H1 (cell line): Measurements from ENCODE around the gene WIPF3. TPM values are rescaled to one million over a fixed set of nuclear protein-coding genes. Genes with fewer than 3 reads are reported as not detected.

Experiments used
- CTCF ChIA-PET: fragments of 300-600 bp; sonication (Branson Sonifier 250); formaldehyde crosslinking; loops from one replicate; lab custom pipeline; 2021; ENCODE audit not compliant: partially characterized antibody; lab: Charles Lee
- POLR2A ChIA-PET: fragments of 300-600 bp; sonication (Branson Sonifier 250); formaldehyde crosslinking; loops from one replicate; lab custom pipeline; 2021; ENCODE audit warnings: inconsistent platforms; ENCODE audit not compliant: partially characterized antibody; lab: Charles Lee
- DNase-seq, 2 experiments: peaks; one replicate each; pipeline versions ENCODE4 v3.0.0 to v3.0.0-alpha.2; 2010 to 2022; ENCODE audit warnings: low spot score in 2 of 2, low read depth in 1 of 2, mixed read lengths in 1 of 2
- FAIRE-seq: peaks from 2 replicates; lab custom pipeline; 2011; peaks lifted over from hg19 to GRCh38; lab: Jason Lieb, UNC
- H2AFZ ChIP-seq: 2 replicates; pipeline ENCODE4 v1.8.1; 2012; ENCODE audit warnings: low read length, inconsistent platforms
- H2AK5ac ChIP-seq: 2 replicates; pipeline ENCODE4 v1.6.1; 2013; ENCODE audit warnings: low read depth, low read length
- H2BK120ac ChIP-seq: replicated peaks from 2 replicates; pipeline ENCODE3; 2013; ENCODE audit warnings: low read depth, low read length, inconsistent platforms
- H2BK12ac ChIP-seq: 2 replicates; pipeline ENCODE4 v1.6.1; 2013; ENCODE audit warnings: low read depth, low read length
- H2BK15ac ChIP-seq: 2 replicates; pipeline ENCODE4 v1.6.1; 2013; ENCODE audit warnings: low read length
- H2BK20ac ChIP-seq: 2 replicates; pipeline ENCODE4 v1.6.1; 2013; ENCODE audit warnings: low read length
- H2BK5ac ChIP-seq: 2 replicates; pipeline ENCODE4 v1.6.1; 2013; ENCODE audit warnings: low read depth, low read length
- H3K14ac ChIP-seq: 2 replicates; pipeline ENCODE4 v1.6.1; 2013; ENCODE audit warnings: inconsistent platforms; ENCODE audit not compliant: insufficient read length
- H3K18ac ChIP-seq: 2 replicates; pipeline ENCODE4 v1.6.1; 2013; ENCODE audit warnings: low read length; ENCODE audit errors: extremely low read depth
- H3K23ac ChIP-seq: 2 replicates; pipeline ENCODE4 v1.6.1; 2013; ENCODE audit warnings: inconsistent platforms; ENCODE audit not compliant: insufficient read length
- H3K23me2 ChIP-seq: 2 replicates; pipeline ENCODE4 v1.6.1; 2013; ENCODE audit warnings: low read depth, low read length
- H3K27ac ChIP-seq: 2 replicates; pipeline ENCODE4 v1.6.1; 2011; ENCODE audit warnings: low read depth, low read length, inconsistent platforms
- H3K27me3 ChIP-seq, 4 experiments: replicated peaks in 1 of 4; 1 replicate in 1 of 4; 2 replicates in 3 of 4; pipeline versions ENCODE4 v1.6.1 to v1.8.1; 2011 to 2013; ENCODE audit warnings: low read length in 3 of 4, mild to moderate bottlenecking in 3 of 4, inconsistent platforms in 2 of 4, mixed read lengths in 2 of 4, moderate library complexity in 1 of 4; ENCODE audit not compliant: control insufficient read depth in 3 of 4, insufficient read depth in 3 of 4; ENCODE audit errors: extremely low read depth in 1 of 4
- H3K36me3 ChIP-seq, 4 experiments: 2 replicates each; pipeline versions ENCODE4 v1.6.1 to v1.8.1; 2011 to 2013; ENCODE audit warnings: mild to moderate bottlenecking in 4 of 4, low read length in 3 of 4, moderate library complexity in 2 of 4, control low read depth in 1 of 4, inconsistent platforms in 1 of 4; ENCODE audit not compliant: insufficient read depth in 4 of 4, control insufficient read depth in 2 of 4
- H3K4ac ChIP-seq: replicated peaks from 2 replicates; pipeline ENCODE3; 2013; ENCODE audit warnings: low read length, low read depth, mixed read lengths, inconsistent platforms; ENCODE audit not compliant: insufficient read length
- H3K4me1 ChIP-seq, 4 experiments: replicated peaks in 1 of 4; 1 replicate in 1 of 4; 2 replicates in 3 of 4; pipeline versions ENCODE4 v1.6.1 to v1.8.1; 2011 to 2013; ENCODE audit warnings: low read length in 3 of 4, inconsistent platforms in 2 of 4, mixed read lengths in 1 of 4; ENCODE audit not compliant: insufficient read depth in 4 of 4, control insufficient read depth in 3 of 4
- H3K4me2 ChIP-seq, 2 experiments: 2 replicates each; pipeline versions ENCODE4 v1.6.1 to v1.8.1; 2011 to 2013; ENCODE audit warnings: low read depth in 2 of 2, low read length in 2 of 2, control low read depth in 1 of 2, inconsistent platforms in 1 of 2, mild to moderate bottlenecking in 1 of 2; ENCODE audit not compliant: insufficient read depth in 1 of 2
- H3K4me3 ChIP-seq, 4 experiments: fragments of 200-600, 300-600 bp in 1 of 4; sonication (generic), shearing (Covaris generic), sonication (Bioruptor Twin) in 1 of 4; 2 replicates each; pipeline versions ENCODE4 v1.5.1 to v1.8.1; 2011 to 2016; ENCODE audit warnings: low read length in 4 of 4, low read depth in 3 of 4, control low read depth in 2 of 4, inconsistent platforms in 2 of 4, mild to moderate bottlenecking in 2 of 4, mixed read lengths in 1 of 4, moderate library complexity in 1 of 4; ENCODE audit not compliant: insufficient read depth in 2 of 4; ENCODE audit errors: extremely low read depth in 1 of 4
- H3K56ac ChIP-seq: replicated peaks from 2 replicates; pipeline ENCODE3; 2013; ENCODE audit warnings: low read depth, mild to moderate bottlenecking, mixed read lengths, low read length, inconsistent platforms; ENCODE audit not compliant: insufficient read length
- H3K79me1 ChIP-seq: 2 replicates; pipeline ENCODE4 v1.6.1; 2013; ENCODE audit warnings: low read depth, low read length, control low read depth
- H3K79me2 ChIP-seq, 2 experiments: 2 replicates each; pipeline versions ENCODE4 v1.6.1 to v1.8.1; 2012 to 2013; ENCODE audit warnings: low read length in 2 of 2, mild to moderate bottlenecking in 2 of 2, inconsistent platforms in 1 of 2; ENCODE audit not compliant: insufficient read depth in 2 of 2, control insufficient read depth in 1 of 2
- H3K9ac ChIP-seq, 4 experiments: replicated peaks in 1 of 4; 1 replicate in 1 of 4; 2 replicates in 3 of 4; pipeline versions ENCODE4 v1.6.1 to v1.8.1; 2011 to 2013; ENCODE audit warnings: low read depth in 3 of 4, low read length in 3 of 4, control low read depth in 2 of 4, mild to moderate bottlenecking in 2 of 4, moderate library complexity in 2 of 4, inconsistent platforms in 1 of 4; ENCODE audit errors: extremely low read depth in 1 of 4
- H3K9me3 ChIP-seq, 2 experiments: 2 replicates each; pipeline versions ENCODE4 v1.6.1 to v1.8.1; 2012 to 2013; ENCODE audit warnings: mild to moderate bottlenecking in 2 of 2, moderate library complexity in 2 of 2, control low read depth in 1 of 2, inconsistent platforms in 1 of 2, low read depth in 1 of 2, low read length in 1 of 2, mixed read lengths in 1 of 2; ENCODE audit not compliant: insufficient read depth in 2 of 2
- H4K20me1 ChIP-seq, 2 experiments: replicated peaks in 1 of 2; 2 replicates each; pipeline versions ENCODE3 to v1.8.1; 2011 to 2013; ENCODE audit warnings: inconsistent platforms in 2 of 2, low read length in 2 of 2, mild to moderate bottlenecking in 1 of 2; ENCODE audit not compliant: insufficient read depth in 2 of 2, control insufficient read depth in 1 of 2
- H4K5ac ChIP-seq: 2 replicates; pipeline ENCODE4 v1.6.1; 2013; ENCODE audit warnings: low read length, low read depth, mixed read lengths, inconsistent platforms; ENCODE audit not compliant: insufficient read length
- H4K8ac ChIP-seq: 2 replicates; pipeline ENCODE4 v1.8.0; 2013; ENCODE audit warnings: mild to moderate bottlenecking, moderate library complexity, low read length, inconsistent platforms; ENCODE audit not compliant: insufficient read depth; ENCODE audit errors: extremely low read depth
- H4K91ac ChIP-seq: replicated peaks from 2 replicates; pipeline ENCODE3; 2013; ENCODE audit warnings: low read length, mixed read lengths, inconsistent platforms; ENCODE audit not compliant: insufficient read length
- BCL11A ChIP-seq, 2 experiments: IDR thresholded peaks; one replicate each; pipeline ENCODE4 v1.6.1; 2011; ENCODE audit warnings: low read depth in 2 of 2, low read length in 2 of 2, mild to moderate bottlenecking in 2 of 2
- CHD1 ChIP-seq: IDR thresholded peaks from 2 replicates; pipeline ENCODE4 v1.6.1; 2012; ENCODE audit warnings: low read depth, low read length, improper control_type of control experiment
- EP300 ChIP-seq, 2 experiments: IDR thresholded peaks; 1 replicate in 1 of 2; 2 replicates in 1 of 2; pipeline ENCODE4 v1.6.1; 2011 to 2012; ENCODE audit warnings: low read depth in 2 of 2, low read length in 2 of 2, mild to moderate bottlenecking in 2 of 2, borderline replicate concordance in 1 of 2, inconsistent platforms in 1 of 2, moderate library complexity in 1 of 2
- EZH2 ChIP-seq: fragments of 200-600 bp; sonication (generic); IDR thresholded peaks from 2 replicates; pipeline ENCODE4 v1.7.1; 2012; ENCODE audit warnings: low read depth, mild to moderate bottlenecking, moderate library complexity, low read length, inconsistent platforms; ENCODE audit not compliant: severe bottlenecking
- GTF2F1 ChIP-seq: IDR thresholded peaks from 2 replicates; pipeline ENCODE4 v1.6.1; 2012; ENCODE audit warnings: low read depth, low read length, improper control_type of control experiment, borderline replicate concordance
- NANOG ChIP-seq: IDR thresholded peaks from 2 replicates; pipeline ENCODE4 v1.6.1; 2011; ENCODE audit warnings: low read length, low read depth, mild to moderate bottlenecking, inconsistent platforms; ENCODE audit not compliant: insufficient read depth, poor library complexity, severe bottlenecking
- PHF8 ChIP-seq: fragments of 200-600 bp; sonication (generic); conservative IDR thresholded peaks from 2 replicates; pipeline ENCODE4 v1.7.1; 2012; ENCODE audit warnings: low read depth, mild to moderate bottlenecking, inconsistent platforms, low read length, moderate library complexity
- POU5F1 ChIP-seq: IDR thresholded peaks from 2 replicates; pipeline ENCODE4 v1.6.1; 2011; ENCODE audit warnings: low read depth, mild to moderate bottlenecking, low read length, moderate library complexity
- RNF2 ChIP-seq: fragments of 200-900, 300-1000 bp; sonication (generic); IDR thresholded peaks from 2 replicates; pipeline ENCODE4 v1.7.1; 2016; ENCODE audit warnings: borderline replicate concordance, low read depth, mild to moderate bottlenecking, antibody characterized with exemption, low read length; ENCODE audit not compliant: poor library complexity, severe bottlenecking; ENCODE audit errors: missing control alignments
- SAP30 ChIP-seq: fragments of 300-600 bp; sonication (generic); IDR thresholded peaks from 2 replicates; pipeline ENCODE4 v1.7.1; 2012; ENCODE audit warnings: low read length, moderate library complexity, mild to moderate bottlenecking, inconsistent platforms; ENCODE audit not compliant: insufficient read depth, insufficient replicate concordance
- SP4 ChIP-seq: IDR thresholded peaks from 2 replicates; pipeline ENCODE4 v1.6.1; 2012; ENCODE audit warnings: low read length, inconsistent platforms
- SRF ChIP-seq: IDR thresholded peaks from 2 replicates; pipeline ENCODE4 v1.6.1; 2011; ENCODE audit warnings: mild to moderate bottlenecking, low read depth, low read length, moderate library complexity
- TAF7 ChIP-seq: optimal IDR thresholded peaks from 2 replicates; pipeline ENCODE3; 2011; ENCODE audit warnings: low read depth, mild to moderate bottlenecking, inconsistent platforms, low read length, moderate library complexity, borderline replicate concordance
- WGBS, 2 experiments: shearing (Covaris generic) in 1 of 2; methylation state at CpG; one replicate each; pipeline versions ENCODE4 v1.1.6 to v1.1.7; 2013 to 2015; ENCODE audit warnings: low lambda C conversion rate in 2 of 2, mixed read lengths in 2 of 2, inconsistent platforms in 1 of 2, low coverage in 1 of 2, missing lambda C conversion rate in 1 of 2; ENCODE audit not compliant: insufficient replicate concordance in 2 of 2, insufficient coverage in 1 of 2, insufficient read length in 1 of 2; ENCODE audit errors: extremely low coverage in 1 of 2, missing lambda C conversion rate in 1 of 2; 5-methylcytosine and 5-hydroxymethylcytosine counted together
- polyA plus RNA-seq, 7 experiments: library from polyadenylated mRNA; depleted of rRNA in 3 of 7; stranded (reverse) in 5 of 7; unstranded in 2 of 7; fragments of >200 nt in 5 of 7; fragments of 200-250 nt in 2 of 7; gene quantifications; 1 replicate in 5 of 7; 2 replicates in 1 of 7; 4 replicates in 1 of 7; pipeline versions ENCODE4 v1.2.1 to v1.2.3, GENCODE V29; 2011 to 2013; ENCODE audit warnings: missing spikeins in 2 of 7, mixed read lengths in 2 of 7
- total RNA-seq: library from RNA; stranded (reverse); fragmentation: NEBNext Ultra II Directional; extraction: Animal tissue kit (Norgen Biotek cat#: 25700); gene quantifications from 2 replicates; pipeline ENCODE4 v1.2.1, GENCODE V29; 2021

Gene WIPF3
- total and polyA plus RNA-seq, 2 of the 8 experiments (the other 6 are each of a cell fraction or from before 2014, with no cell fraction given), result 5.0 to 12.1 TPM

- no peaks in the 10 kb centered on the region for H3K79me1 ChIP-seq
- no peak overlapping the region for H2BK12ac ChIP-seq
- H4K5ac ChIP-seq, result no peak overlapping the region
- H3K27me3 ChIP-seq, result no peaks in the 10 kb centered on the region
- no peak overlapping the region for H3K14ac ChIP-seq
- no peak for FAIRE-seq
- H3K4me3 ChIP-seq, result no peak overlapping the region
- CTCF ChIA-PET, result interaction anchor here (1.0 to 3.3 kb wide), 8 partner anchors 10 to 173 kb away, joined by 3 to 20 read pairs (median 6); no protein-coding TSS in a partner anchor
- no peak overlapping the region for H2BK5ac ChIP-seq
- H2BK120ac ChIP-seq, result no peak overlapping the region
- H3K27ac ChIP-seq, result no peak overlapping the region
- no peak overlapping the region for H3K23ac ChIP-seq
- no peak overlapping the region for H2BK15ac ChIP-seq
- H3K18ac ChIP-seq, result no peak overlapping the region
- no peak overlapping the region for H3K4ac ChIP-seq
- POLR2A ChIA-PET, result no interaction called here
- no peak overlapping the region for H3K56ac ChIP-seq
- no peaks in the 10 kb centered on the region for H3K79me2 ChIP-seq
- peaks cover under 1 to 21% (median 10%) of the 10 kb centered on the region in 4 experiments; a peak in 5 of 8 replicates for H3K36me3 ChIP-seq
- H3K4me1 ChIP-seq, result no peaks in the 10 kb centered on the region
- no peak overlapping the region for H4K8ac ChIP-seq
- no peak overlapping the region for H4K91ac ChIP-seq
- H2AFZ ChIP-seq, result no peak overlapping the region
- H2AK5ac ChIP-seq, result no peak overlapping the region
- DNase-seq, result no peak
- H3K9me3 ChIP-seq, result no peaks in the 10 kb centered on the region
- H4K20me1 ChIP-seq, result peaks cover 0 to 2% of the 10 kb centered on the region in 2 experiments
- no peaks in the 10 kb centered on the region; the same call in 1 of the 2 replicates for H3K23me2 ChIP-seq
- WGBS, 2 experiments, result 90% methylated on average over 5 of the region's 5 CpGs; no CpG with 5 or more reads in 1 of the 2 experiments
- no peak overlapping the region for H3K4me2 ChIP-seq
- no peak overlapping the region for H3K9ac ChIP-seq
- H2BK20ac ChIP-seq, result no peak overlapping the region
- TF ChIP-seq BCL11A (IDR thresholded peaks at IDR 0.05; ENCODE audit: low read depth in 2 of 2, low read length in 2 of 2) (no peak), CHD1 (no peak), POU5F1 (no peak), EZH2 (no peak), SRF (no peak), SAP30 (no peak), EP300 (IDR thresholded peaks at IDR 0.05; ENCODE audit: borderline replicate concordance in 1 of 2, low read depth in 2 of 2, low read length in 2 of 2) (no peak), GTF2F1 (no peak), RNF2 (no peak), SP4 (no peak), PHF8 (no peak), NANOG (no peak), TAF7 (no peak)
Observed at GRCh38 chr7:29919790-29920189, 113.5 kb downstream of the WIPF3 start.
